DOHH2 (cell line): Measurements from ENCODE around the gene STXBP3.

Experiments used
- H3F3A ChIP-seq: fragments of 200-600 bp; sonication (generic), shearing (Covaris generic); 2 replicates; pipeline ENCODE4 v1.6.0; 2016; ENCODE audit warnings: antibody characterized with exemption, mild to moderate bottlenecking; ENCODE audit not compliant: control insufficient read depth, insufficient read depth
- H3K27ac ChIP-seq: fragments of 200-600 bp; sonication (generic); 2 replicates; pipeline ENCODE4 v1.5.1; 2014; ENCODE audit warnings: low read depth, mild to moderate bottlenecking, low read length, moderate library complexity
- H3K27me3 ChIP-seq: fragments of 200-600 bp; sonication (generic); 2 replicates; pipeline ENCODE4 v1.6.1; 2014; ENCODE audit warnings: mild to moderate bottlenecking, low read length, mixed read lengths; ENCODE audit not compliant: control insufficient read depth
- H3K36me3 ChIP-seq: fragments of 200-600 bp; sonication (generic); 2 replicates; pipeline ENCODE4 v1.6.1; 2014; ENCODE audit warnings: mild to moderate bottlenecking, low read length, moderate library complexity, mixed read lengths; ENCODE audit not compliant: control insufficient read depth
- H3K4me1 ChIP-seq: fragments of 200-600 bp; sonication (generic); 2 replicates; pipeline ENCODE4 v1.6.1; 2014; ENCODE audit warnings: mild to moderate bottlenecking, low read length, mixed read lengths; ENCODE audit not compliant: control insufficient read depth
- H3K4me2 ChIP-seq: fragments of 200-600 bp; sonication (generic); 2 replicates; pipeline ENCODE4 v1.6.0; 2014; ENCODE audit warnings: mild to moderate bottlenecking, low read length, moderate library complexity
- H3K4me3 ChIP-seq: fragments of 200-600 bp; sonication (generic); 2 replicates; pipeline ENCODE4 v1.5.1; 2014; ENCODE audit warnings: mild to moderate bottlenecking, low read length, mixed read lengths
- H3K79me2 ChIP-seq: fragments of 200-600 bp; sonication (generic); 2 replicates; pipeline ENCODE4 v1.6.1; 2014; ENCODE audit warnings: mild to moderate bottlenecking, low read length, mixed read lengths; ENCODE audit not compliant: control insufficient read depth
- H3K9me2 ChIP-seq: fragments of 200-600 bp; sonication (generic); replicated peaks from 2 replicates; pipeline ENCODE4 v1.6.1; 2014; ENCODE audit warnings: mild to moderate bottlenecking, low read length, mixed read lengths; ENCODE audit not compliant: control insufficient read depth
- H3K9me3 ChIP-seq: fragments of 200-600 bp; sonication (generic); 2 replicates; pipeline ENCODE4 v1.6.1; 2014; ENCODE audit warnings: antibody characterized with exemption, low read length, mixed read lengths; ENCODE audit not compliant: control insufficient read depth, insufficient read depth
- H4K20me1 ChIP-seq: fragments of 200-600 bp; sonication (generic); 2 replicates; pipeline ENCODE4 v1.6.0; 2014; ENCODE audit warnings: low read depth, mild to moderate bottlenecking, antibody characterized with exemption, low read length, moderate library complexity; ENCODE audit not compliant: control insufficient read depth, insufficient read depth
- EZH2phosphoT487 ChIP-seq: fragments of 200-600 bp; sonication (generic); IDR thresholded peaks from 2 replicates; pipeline ENCODE4 v1.6.1; 2017; ENCODE audit warnings: borderline replicate concordance, mild to moderate bottlenecking, antibody characterized with exemption, low read length, moderate library complexity, mixed read lengths
- TF ChIP-seq, protein P1 (sequence below): fragments of 200-600 bp; sonication (generic); IDR thresholded peaks from one replicate; pipeline ENCODE4 v1.5.1; 2014; ENCODE audit warnings: antibody characterized with exemption, mild to moderate bottlenecking, low read depth, low read length; ENCODE audit not compliant: poor library complexity, severe bottlenecking

The STXBP3 gene

DNA sequence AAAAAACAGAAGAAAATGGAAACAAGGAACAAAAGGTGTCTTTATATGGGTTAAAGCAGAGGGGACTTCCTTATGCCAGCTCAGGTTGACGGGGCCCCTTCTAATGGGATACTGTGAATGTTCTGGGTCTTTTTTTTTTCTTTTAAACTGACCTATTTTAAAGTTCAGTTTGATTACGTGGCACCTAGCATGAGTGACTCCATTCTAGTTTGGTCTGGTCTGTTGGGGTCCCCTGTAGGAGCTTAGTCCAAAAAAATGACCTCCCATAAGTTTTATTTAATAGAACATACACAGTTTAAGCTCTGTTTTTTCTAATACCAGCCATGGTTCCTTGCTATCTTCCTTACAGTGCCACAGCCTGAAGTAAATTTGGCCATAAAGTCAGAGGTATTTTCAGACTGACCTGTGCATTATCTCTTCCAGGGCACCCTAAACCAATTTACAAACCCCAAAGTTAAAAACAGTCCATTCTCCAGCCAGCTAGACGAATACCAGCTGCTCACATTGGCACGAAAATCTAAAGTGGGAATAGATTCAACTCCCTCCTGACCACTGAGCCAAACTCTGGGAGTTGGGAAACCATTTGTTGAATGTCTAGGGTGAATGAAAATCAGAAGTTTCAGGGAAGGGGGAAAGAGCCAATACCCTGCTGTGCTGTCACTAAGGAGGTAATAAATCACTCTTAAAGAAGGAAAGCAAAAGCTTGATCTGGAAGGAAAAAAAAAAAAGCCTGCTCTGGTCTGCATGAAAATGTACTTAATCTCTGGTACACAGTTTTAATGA, 68.1 kb downstream of the STXBP3 start:
- no peaks in the 10 kb centered on the region for H3K79me2 ChIP-seq
- H3K4me1 ChIP-seq: no peaks in the 10 kb centered on the region
- H3F3A ChIP-seq: no peaks in the 10 kb centered on the region
- no peak overlapping the region for H3K4me2 ChIP-seq
- no peaks in the 10 kb centered on the region for H3K9me2 ChIP-seq
- H4K20me1 ChIP-seq: no peaks in the 10 kb centered on the region
- no peak overlapping the region for H3K27ac ChIP-seq
- no peaks in the 10 kb centered on the region for H3K9me3 ChIP-seq
- TF ChIP-seq, protein P1, sequence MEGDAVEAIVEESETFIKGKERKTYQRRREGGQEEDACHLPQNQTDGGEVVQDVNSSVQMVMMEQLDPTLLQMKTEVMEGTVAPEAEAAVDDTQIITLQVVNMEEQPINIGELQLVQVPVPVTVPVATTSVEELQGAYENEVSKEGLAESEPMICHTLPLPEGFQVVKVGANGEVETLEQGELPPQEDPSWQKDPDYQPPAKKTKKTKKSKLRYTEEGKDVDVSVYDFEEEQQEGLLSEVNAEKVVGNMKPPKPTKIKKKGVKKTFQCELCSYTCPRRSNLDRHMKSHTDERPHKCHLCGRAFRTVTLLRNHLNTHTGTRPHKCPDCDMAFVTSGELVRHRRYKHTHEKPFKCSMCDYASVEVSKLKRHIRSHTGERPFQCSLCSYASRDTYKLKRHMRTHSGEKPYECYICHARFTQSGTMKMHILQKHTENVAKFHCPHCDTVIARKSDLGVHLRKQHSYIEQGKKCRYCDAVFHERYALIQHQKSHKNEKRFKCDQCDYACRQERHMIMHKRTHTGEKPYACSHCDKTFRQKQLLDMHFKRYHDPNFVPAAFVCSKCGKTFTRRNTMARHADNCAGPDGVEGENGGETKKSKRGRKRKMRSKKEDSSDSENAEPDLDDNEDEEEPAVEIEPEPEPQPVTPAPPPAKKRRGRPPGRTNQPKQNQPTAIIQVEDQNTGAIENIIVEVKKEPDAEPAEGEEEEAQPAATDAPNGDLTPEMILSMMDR: no peak
- no peak for TF ChIP-seq EZH2phosphoT487
- H3K4me3 ChIP-seq: no peak overlapping the region
- 0 out of 2 replicates have a peak, but pooled peaks cover 4% of the 10 kb centered on the region for H3K27me3 ChIP-seq
- H3K36me3 ChIP-seq: 0 out of 2 replicates have a peak, but pooled peaks cover 2% of the 10 kb centered on the region

DNA sequence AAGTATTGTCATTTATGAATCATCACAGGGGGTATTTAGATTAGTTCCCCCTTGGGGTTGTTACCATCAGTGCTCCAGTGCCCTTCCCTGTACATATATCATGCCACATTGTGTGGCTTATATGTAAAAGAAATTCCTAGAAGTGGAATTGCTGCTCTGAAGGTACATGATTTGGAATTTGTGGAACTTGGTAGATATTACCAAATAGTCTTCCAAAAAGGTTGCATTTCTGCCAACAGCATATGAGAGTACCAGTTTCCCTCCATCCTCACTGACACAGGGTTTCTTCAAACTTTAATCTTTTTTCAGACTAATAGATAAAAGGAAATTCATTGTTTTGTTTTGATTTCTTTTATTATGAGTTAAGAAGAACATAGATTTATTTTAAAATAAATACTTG, 69.1 kb downstream of the STXBP3 start:
- Histone ChIP-seq H3F3A (no peaks in the 10 kb centered on the region), H3K4me1 (no peaks in the 10 kb centered on the region), H3K4me2 (no peak overlapping the region), H3K4me3 (no peak overlapping the region), H4K20me1 (no peaks in the 10 kb centered on the region), H3K9me3 (no peaks in the 10 kb centered on the region), H3K9me2 (no peaks in the 10 kb centered on the region), H3K27me3 (0 out of 2 replicates have a peak, but pooled peaks cover 4% of the 10 kb centered on the region), H3K27ac (no peak overlapping the region), H3K79me2 (no peaks in the 10 kb centered on the region), H3K36me3 (no peaks in the 10 kb centered on the region)
- TF ChIP-seq, protein P1: no peak
- no peak for TF ChIP-seq EZH2phosphoT487

DNA sequence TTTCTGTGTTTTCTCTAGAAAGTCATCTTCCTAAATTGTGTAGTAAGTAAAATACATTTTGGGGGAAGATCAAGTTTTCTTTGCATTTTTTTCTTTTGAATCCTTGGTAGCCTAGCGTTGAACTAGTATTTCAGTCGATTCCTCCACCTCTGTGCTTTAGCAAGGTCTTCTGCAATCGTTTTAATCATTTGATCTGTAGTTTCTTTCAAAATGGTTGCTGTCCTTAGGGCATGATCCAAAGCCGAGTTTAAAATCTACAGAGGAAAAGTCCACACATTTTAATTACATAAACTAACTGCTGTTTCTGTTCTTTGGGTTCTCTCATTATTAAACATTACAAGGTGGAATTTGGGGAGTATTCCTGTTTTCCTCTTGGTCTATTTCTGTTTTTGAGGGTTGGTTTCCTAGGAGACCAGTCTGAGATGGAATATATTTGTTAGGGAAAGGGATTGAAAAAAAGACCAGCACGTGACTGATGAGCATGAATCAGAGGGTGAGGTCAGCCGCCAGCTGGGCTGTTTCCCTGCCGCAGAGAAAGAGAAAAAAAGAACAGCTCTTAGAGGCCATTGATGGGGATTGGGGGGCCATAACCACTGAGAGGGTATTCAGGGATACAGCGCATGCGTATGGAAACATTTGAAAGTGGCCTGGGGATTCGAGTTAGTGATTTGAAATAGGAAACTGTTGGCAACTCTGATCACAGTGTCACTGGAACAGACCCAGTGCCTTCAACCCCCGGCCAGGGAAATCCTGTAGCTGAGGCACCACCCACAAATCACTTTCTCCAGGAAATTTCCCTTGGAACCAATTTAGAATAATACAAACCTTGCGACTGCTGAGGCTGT, 69.8 kb downstream of the STXBP3 start:
- Histone ChIP-seq H3K27me3 (0 out of 2 replicates have a peak, but pooled peaks cover 4% of the 10 kb centered on the region), H3K9me3 (no peaks in the 10 kb centered on the region), H3K4me2 (no peak overlapping the region), H3K9me2 (no peaks in the 10 kb centered on the region), H3K4me3 (no peak overlapping the region), H3F3A (no peaks in the 10 kb centered on the region), H4K20me1 (no peaks in the 10 kb centered on the region), H3K27ac (no peak overlapping the region), H3K4me1 (no peaks in the 10 kb centered on the region), H3K79me2 (no peaks in the 10 kb centered on the region), H3K36me3 (no peaks in the 10 kb centered on the region)
- no peak for TF ChIP-seq EZH2phosphoT487
- TF ChIP-seq, protein P1: no peak
